ENCODE data around the gene LTA4H. TPM values are rescaled to one million over a fixed set of nuclear protein-coding genes. Genes with fewer than 3 reads are reported as not detected.

Gene LTA4H
- total RNA-seq, 2 donors from 2014 or later, result 41.2 to 57.6 TPM

DNA sequence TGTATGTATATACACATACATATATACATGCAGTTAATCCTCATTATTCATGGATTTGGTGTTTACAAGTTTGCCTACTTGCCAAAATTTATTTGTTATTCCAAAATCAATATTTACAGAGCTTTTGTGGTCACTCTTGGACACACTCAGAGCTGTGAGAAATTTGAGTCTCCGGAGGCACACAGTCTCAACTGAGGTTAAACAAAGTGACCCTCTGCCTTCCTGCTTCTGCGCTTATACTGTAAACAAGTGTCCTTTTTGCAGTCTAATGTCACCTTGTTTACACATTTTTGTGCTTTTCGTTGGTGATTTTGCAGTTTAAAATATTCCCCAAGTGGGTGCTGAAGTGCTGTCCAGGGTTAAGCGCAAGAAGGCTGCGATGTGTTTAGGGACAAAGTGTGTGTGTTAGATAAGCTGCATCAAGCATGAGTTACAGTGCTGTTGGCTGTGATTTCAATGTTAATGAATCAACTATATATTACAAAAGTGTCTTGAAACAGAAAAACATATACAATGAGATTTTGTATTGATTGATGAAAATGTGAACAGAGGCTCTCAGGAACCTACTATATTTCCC is 13.1 kb upstream of the LTA4H start:
- Histone ChIP-seq H3K27me3 (no peaks in the 10 kb centered on the region), H3K4me3 (no peak overlapping the region), H3K9me3 (no peaks in the 10 kb centered on the region), H3K27ac (peak overlapping the region; percentile 70 to 91 (median 81)), H3K36me3 (replicated peaks in 1 of 2; ENCODE audit: insufficient read depth in 1 of 2, low read depth in 2 of 2) (no peaks in the 10 kb centered on the region), H3K4me1 (peaks cover 34% of the 10 kb centered on the region)
- intact Hi-C loops (cut with DNase I), result no loop called here
- ATAC-seq, result no peak
- DNase-seq, result no peak
- WGBS, 2 donors, result 22 to 26% methylated on average over 5 of the region's 5 CpGs
- no peak for TF ChIP-seq POLR2A (IDR thresholded peaks at IDR 0.05)
- TF ChIP-seq, protein P1, sequence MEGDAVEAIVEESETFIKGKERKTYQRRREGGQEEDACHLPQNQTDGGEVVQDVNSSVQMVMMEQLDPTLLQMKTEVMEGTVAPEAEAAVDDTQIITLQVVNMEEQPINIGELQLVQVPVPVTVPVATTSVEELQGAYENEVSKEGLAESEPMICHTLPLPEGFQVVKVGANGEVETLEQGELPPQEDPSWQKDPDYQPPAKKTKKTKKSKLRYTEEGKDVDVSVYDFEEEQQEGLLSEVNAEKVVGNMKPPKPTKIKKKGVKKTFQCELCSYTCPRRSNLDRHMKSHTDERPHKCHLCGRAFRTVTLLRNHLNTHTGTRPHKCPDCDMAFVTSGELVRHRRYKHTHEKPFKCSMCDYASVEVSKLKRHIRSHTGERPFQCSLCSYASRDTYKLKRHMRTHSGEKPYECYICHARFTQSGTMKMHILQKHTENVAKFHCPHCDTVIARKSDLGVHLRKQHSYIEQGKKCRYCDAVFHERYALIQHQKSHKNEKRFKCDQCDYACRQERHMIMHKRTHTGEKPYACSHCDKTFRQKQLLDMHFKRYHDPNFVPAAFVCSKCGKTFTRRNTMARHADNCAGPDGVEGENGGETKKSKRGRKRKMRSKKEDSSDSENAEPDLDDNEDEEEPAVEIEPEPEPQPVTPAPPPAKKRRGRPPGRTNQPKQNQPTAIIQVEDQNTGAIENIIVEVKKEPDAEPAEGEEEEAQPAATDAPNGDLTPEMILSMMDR (IDR thresholded peaks at IDR 0.05), result no peak

DNA sequence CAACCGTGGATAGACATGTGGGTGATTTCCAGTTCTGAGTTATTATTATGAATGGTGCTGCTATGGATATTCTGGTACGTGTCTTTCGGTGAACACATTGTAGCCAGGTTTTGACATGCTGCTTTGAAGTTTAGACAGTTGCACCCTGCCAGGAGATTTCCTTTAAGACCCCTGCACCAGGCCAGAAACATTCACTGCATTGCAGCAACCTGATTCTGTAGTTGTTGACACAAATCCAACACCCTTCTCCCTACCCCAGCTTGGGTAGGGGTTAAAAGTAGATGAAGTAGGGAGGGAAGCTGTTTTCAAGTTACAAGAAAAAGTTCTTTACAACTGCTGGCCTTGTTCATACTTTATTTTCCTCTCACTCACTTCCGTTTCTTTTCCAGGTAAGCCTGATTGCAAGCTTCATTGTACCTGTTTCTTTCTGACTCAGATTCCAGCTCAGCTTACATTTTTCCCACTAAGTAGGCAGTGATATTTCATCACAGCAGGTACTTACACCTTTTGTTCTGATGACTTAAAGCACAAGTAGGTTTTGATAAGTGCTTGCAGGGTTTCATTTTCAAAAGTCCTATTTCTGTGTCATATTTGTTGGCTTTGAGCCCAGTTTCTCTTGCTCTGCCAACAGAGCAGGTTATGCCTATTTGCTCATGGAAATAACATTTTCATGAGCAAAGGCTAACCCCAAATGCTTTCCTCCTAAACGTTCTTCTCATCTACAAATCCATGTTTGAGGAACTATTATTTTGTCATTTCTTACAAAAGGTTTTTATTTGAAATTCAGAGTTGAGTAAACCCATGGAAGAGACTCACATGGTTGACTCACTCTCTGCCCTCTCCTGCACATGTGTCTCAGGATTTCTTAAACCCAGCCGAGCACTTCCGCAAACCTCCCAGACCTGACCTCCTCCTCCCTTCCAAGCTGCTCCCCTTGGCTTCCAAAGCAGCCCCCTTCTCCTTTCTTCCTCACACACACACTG is 12.1 kb upstream of the LTA4H start:
- WGBS, 2 donors, result 35 to 41% methylated on average over 7 of the region's 7 CpGs
- Histone ChIP-seq H3K27me3 (no peaks in the 10 kb centered on the region), H3K4me3 (no peak overlapping the region), H3K36me3 (replicated peaks in 1 of 2; ENCODE audit: insufficient read depth in 1 of 2, low read depth in 2 of 2) (no peaks in the 10 kb centered on the region), H3K9me3 (no peaks in the 10 kb centered on the region), H3K4me1 (peaks cover 34% of the 10 kb centered on the region), H3K27ac (peak overlapping the region; percentile 70 to 91 (median 81))
- peak in 1 of 3 donors; percentile 14 for TF ChIP-seq POLR2A (IDR thresholded peaks at IDR 0.05)
- TF ChIP-seq, protein P1 (IDR thresholded peaks at IDR 0.05), result no peak
- DNase-seq (peak; percentile 29 to 64 (median 47)), ATAC-seq (peak; percentile 87)
- intact Hi-C loops (cut with DNase I), result no loop called here

DNA sequence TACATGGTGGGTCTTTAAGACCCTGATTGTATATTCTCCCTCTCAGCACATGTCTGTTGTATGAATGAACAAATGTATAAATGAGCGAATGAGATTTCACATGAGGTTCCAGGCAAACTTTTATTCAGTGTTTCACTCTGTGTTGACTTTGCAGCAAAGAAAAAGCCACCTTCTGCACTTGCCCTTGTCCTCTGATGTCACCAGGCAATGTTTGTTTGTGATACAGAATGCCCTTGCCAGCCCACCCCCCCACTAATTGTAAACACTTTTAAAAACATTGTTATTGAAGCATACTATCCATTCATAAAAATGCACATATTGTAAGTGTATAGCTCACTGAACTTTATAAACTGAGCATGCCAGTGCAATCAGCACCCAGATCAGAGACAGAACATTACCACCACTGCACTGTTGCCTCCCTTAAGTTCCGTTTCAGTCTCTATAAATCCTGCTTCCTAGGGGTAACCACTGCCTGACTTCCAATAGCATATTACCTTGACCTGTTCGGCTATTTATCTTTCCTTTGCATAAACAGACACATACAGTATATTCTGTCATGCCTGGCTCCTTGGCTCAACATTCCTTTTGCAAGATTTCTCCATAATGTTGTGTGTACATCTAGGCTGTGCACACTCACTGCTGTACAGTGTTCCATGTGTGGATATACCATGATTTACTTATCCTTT is 11.3 kb upstream of the LTA4H start:
- intact Hi-C loops (cut with DNase I), result no loop called here
- peak overlapping the region; percentile 70 to 91 (median 81) for H3K27ac ChIP-seq
- no peaks in the 10 kb centered on the region for H3K9me3 ChIP-seq
- TF ChIP-seq, protein P1 (IDR thresholded peaks at IDR 0.05), result no peak
- TF ChIP-seq POLR2A (IDR thresholded peaks at IDR 0.05), result no peak
- H3K4me3 ChIP-seq, result no peak overlapping the region
- DNase-seq (peak in 1 of 4 donors; percentile 20), ATAC-seq (no peak)
- H3K36me3 ChIP-seq (replicated peaks in 1 of 2; ENCODE audit: insufficient read depth in 1 of 2, low read depth in 2 of 2), result no peaks in the 10 kb centered on the region
- H3K27me3 ChIP-seq, result no peaks in the 10 kb centered on the region
- 41 to 51% methylated on average over 3 of the region's 3 CpGs for WGBS, 2 donors
- peaks cover 34% of the 10 kb centered on the region for H3K4me1 ChIP-seq

DNA sequence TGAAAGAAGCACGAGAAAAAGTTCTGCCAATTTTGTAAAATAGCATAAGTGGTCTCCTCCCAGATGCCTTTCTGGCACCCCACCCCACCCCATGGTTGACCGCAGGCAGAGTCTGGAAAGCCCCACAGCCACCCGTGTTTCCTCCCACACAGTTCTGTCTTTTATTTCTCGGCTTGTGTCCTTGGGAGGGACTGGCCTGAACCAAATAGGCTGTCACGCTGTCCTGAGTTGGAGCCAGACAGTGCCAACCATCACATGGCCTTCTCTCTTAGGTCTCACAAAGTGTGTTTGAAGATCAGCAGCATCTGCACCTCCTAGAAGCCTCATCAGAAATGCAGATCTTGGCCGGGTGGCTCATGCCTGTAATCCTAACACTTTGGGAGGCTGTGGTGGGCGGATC is 10.2 kb upstream of the LTA4H start:
- no peak for TF ChIP-seq POLR2A (IDR thresholded peaks at IDR 0.05)
- TF ChIP-seq, protein P1 (IDR thresholded peaks at IDR 0.05), result no peak
- intact Hi-C loops (cut with DNase I), result no loop called here
- no peak for DNase-seq
- Histone ChIP-seq H3K4me1 (peaks cover 34% of the 10 kb centered on the region), H3K27me3 (no peaks in the 10 kb centered on the region), H3K9me3 (no peaks in the 10 kb centered on the region), H3K27ac (peak overlapping the region in 1 of 4 donors; percentile 12), H3K36me3 (replicated peaks in 1 of 2; ENCODE audit: insufficient read depth in 1 of 2, low read depth in 2 of 2) (no peaks in the 10 kb centered on the region), H3K4me3 (no peak overlapping the region)
- ATAC-seq, result no peak
- 67 to 68% methylated on average over 3 to 7 of the region's 7 CpGs for WGBS, 2 donors
